Measurements from ENCODE around the gene SNRNP48. TPM values are rescaled to one million over a fixed set of nuclear protein-coding genes. Genes with fewer than 3 reads are reported as not detected.

Gene SNRNP48
- polyA plus RNA-seq, 2 of the 4 experiments (the other 2 are of a cell fraction) = 13.7 to 13.9 TPM

DNA sequence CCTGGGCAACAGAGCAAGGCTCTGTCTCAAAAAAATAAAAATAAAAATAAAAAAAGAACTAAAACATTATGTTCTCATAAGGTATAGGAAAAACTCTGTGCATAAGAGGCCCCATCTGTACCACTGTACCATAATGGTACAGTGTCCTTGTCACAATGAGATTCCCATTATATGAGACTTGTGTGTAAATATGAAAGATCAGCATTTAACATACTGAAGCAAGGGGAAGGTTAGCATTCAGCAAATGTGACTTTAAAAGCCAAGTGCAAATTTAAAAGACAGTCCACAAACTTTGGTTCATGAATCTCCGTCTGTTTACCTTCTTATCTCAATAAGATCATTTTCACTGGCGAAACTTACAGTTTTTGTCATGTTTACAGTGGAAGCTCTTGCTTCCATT, 32.3 kb upstream of the SNRNP48 start:
- FAIRE-seq (no peak), DNase-seq (ENCODE audit: low read depth in 1 of 2, low spot score in 1 of 2) (no peak), ATAC-seq (no peak)
- Histone ChIP-seq H3K27ac (no peak overlapping the region), H3K4me3 (no peak overlapping the region), H3K4me2 (no peak overlapping the region), H3K4me1 (no peaks in the 10 kb centered on the region), H3K9me3 (no peaks in the 10 kb centered on the region)
- POLR2A ChIA-PET = no interaction called here
- TF ChIP-seq RCOR1 (IDR thresholded peaks at IDR 0.05; ENCODE audit: low read depth, low read length) (no peak), MAFK (IDR thresholded peaks at IDR 0.05; ENCODE audit: partially characterized antibody) (peak; percentile 48)
- CTCF ChIA-PET = interaction anchor here (0.5 kb wide), 1 partner anchor 92 kb away, joined by 4 read pairs; no protein-coding TSS in a partner anchor
- WGBS (ENCODE audit: missing lambda C conversion rate) = 83% methylated on average over 2 of the region's 2 CpGs

DNA sequence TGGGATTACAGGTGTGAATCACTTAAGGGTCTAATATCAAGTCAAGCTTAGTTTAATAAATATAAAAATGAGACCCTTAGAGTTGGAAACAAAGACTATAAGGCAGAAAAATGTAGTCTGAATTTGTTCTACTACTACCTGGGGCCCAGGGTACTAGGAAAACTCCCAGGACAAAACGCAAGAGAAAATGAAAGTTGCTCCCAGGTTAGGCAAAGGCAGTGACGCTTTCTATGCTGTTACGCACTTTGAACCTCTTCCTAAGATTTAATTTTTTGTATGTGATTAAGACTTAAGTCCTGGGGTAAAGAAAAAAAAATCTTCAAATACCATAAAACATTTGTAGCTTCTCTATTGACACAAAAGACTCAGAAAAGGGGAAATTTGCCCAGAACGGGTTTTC, 31.2 kb upstream of the SNRNP48 start:
- no peaks in the 10 kb centered on the region for H3K4me1 ChIP-seq
- DNase-seq (ENCODE audit: low read depth in 1 of 2, low spot score in 1 of 2) (no peak), FAIRE-seq (no peak), ATAC-seq (no peak)
- 92% methylated on average over 4 of the region's 4 CpGs for WGBS (ENCODE audit: missing lambda C conversion rate)
- ChIA-PET POLR2A (no interaction called here), CTCF (no interaction called here)
- TF ChIP-seq SMC3 (IDR thresholded peaks at IDR 0.05) (no peak), GATA3 (IDR thresholded peaks at IDR 0.05; ENCODE audit: borderline replicate concordance) (no peak), HDAC2 (IDR thresholded peaks at IDR 0.05) (no peak), JUNB (IDR thresholded peaks at IDR 0.05) (no peak), EHMT2 (IDR thresholded peaks at IDR 0.05; ENCODE audit: low read depth) (no peak), MAZ (IDR thresholded peaks at IDR 0.05; ENCODE audit: borderline replicate concordance, low read depth, low read length) (no peak), RAD21 (conservative IDR thresholded peaks at IDR 0.05 in 1 of 2, IDR thresholded peaks at IDR 0.05 in 1 of 2) (no peak), FOSB (CRISPR knock-in tag; IDR thresholded peaks at IDR 0.05) (no peak), EHF (CRISPR knock-in tag; IDR thresholded peaks at IDR 0.05) (no peak)
- TF ChIP-seq, protein P1, sequence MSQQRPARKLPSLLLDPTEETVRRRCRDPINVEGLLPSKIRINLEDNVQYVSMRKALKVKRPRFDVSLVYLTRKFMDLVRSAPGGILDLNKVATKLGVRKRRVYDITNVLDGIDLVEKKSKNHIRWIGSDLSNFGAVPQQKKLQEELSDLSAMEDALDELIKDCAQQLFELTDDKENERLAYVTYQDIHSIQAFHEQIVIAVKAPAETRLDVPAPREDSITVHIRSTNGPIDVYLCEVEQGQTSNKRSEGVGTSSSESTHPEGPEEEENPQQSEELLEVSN (IDR thresholded peaks at IDR 0.05; ENCODE audit: borderline replicate concordance, low read depth) = no peak
- no peak overlapping the region for H3K27ac ChIP-seq
- H3K4me2 ChIP-seq = no peak overlapping the region
- no peak overlapping the region for H3K4me3 ChIP-seq
- H3K9me3 ChIP-seq = no peaks in the 10 kb centered on the region

DNA sequence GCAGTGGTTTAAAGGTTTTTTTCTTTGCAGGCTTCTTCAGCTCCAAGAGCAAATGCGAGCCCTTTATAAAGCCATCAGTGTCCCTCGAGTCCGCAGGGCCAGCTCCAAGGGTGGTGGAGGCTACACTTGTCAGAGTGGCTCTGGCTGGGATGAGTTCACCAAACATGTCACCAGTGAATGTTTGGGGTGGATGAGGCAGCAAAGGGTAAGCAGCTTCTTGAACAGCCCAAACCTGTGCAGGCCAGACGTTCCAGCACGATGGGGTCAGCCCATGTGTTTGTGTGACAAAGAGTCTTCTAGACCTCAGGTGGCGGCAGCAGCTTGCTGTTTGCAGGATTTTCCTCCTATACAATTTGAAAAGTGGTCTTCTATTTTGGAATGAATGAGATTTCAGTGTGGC, 30.8 kb upstream of the SNRNP48 start:
- no peak for ATAC-seq
- no peak for DNase-seq (ENCODE audit: low read depth in 1 of 2, low spot score in 1 of 2)
- H3K4me2 ChIP-seq = no peak overlapping the region
- no peak overlapping the region for H3K27ac ChIP-seq
- TF ChIP-seq CBX2 (IDR thresholded peaks at IDR 0.05; ENCODE audit: borderline replicate concordance, low read depth) (no peak), CBX8 (IDR thresholded peaks at IDR 0.05) (no peak), RNF2 (IDR thresholded peaks at IDR 0.05; ENCODE audit: borderline replicate concordance, low read depth) (no peak), CEBPB (IDR thresholded peaks at IDR 0.05) (no peak), POLR2A (IDR thresholded peaks at IDR 0.05; ENCODE audit: low read length) (no peak), RARB (CRISPR knock-in tag; IDR thresholded peaks at IDR 0.05) (no peak)
- TF ChIP-seq, protein P2, sequence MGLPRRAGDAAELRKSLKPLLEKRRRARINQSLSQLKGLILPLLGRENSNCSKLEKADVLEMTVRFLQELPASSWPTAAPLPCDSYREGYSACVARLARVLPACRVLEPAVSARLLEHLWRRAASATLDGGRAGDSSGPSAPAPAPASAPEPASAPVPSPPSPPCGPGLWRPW (IDR thresholded peaks at IDR 0.05) = no peak
- 96% methylated on average over 6 of the region's 6 CpGs for WGBS (ENCODE audit: missing lambda C conversion rate)
- no peaks in the 10 kb centered on the region for H3K4me1 ChIP-seq
- ChIA-PET POLR2A (no interaction called here), CTCF (no interaction called here)
- H3K4me3 ChIP-seq = no peak overlapping the region
- no peak for FAIRE-seq
- H3K9me3 ChIP-seq = no peaks in the 10 kb centered on the region

DNA sequence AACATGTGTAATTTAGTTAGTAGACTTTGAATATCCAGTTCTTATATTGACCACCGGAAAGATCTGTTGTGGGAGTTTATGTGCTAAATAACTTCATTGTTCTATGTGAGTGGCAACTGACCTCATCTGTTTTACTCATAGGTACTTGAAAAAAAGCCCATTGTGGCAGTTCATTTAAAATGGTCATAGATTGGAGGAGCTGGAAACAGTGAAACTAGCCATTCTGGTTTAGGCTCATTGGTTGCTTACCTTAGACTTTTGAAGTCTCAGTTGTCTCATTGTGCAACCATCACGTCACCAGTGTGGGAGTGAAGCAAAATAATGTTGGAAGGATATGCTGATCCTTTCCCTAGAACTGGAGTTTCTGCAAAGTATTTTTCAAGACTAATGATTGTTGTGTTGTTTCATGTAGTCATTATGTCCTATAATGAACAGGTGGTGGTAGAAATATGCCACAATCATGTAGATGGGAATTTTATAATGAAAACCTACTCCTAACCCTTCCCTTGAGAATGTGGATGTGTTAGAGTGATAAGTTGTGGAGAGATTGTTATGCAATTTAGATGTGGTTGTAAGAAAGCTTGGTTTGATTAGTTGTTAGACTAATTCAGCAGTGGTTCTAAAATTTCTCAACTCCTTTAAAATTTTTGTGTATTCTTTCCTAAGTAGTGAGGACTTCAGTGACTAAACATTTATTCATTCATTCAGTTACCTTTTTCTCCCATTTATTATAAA, 30.2 kb upstream of the SNRNP48 start:
- 93% methylated on average over 2 of the region's 2 CpGs for WGBS (ENCODE audit: missing lambda C conversion rate)
- no peak for TF ChIP-seq EHMT2 (IDR thresholded peaks at IDR 0.05; ENCODE audit: low read depth)
- ChIA-PET POLR2A (no interaction called here), CTCF (interaction anchor here (0.6 to 1.0 kb wide), 2 partner anchors 52 to 134 kb away, joined by 3 to 4 read pairs; no protein-coding TSS in a partner anchor)
- no peak for ATAC-seq
- FAIRE-seq = no peak
- no peak for DNase-seq (ENCODE audit: low read depth in 1 of 2, low spot score in 1 of 2)
- no peaks in the 10 kb centered on the region for H3K4me1 ChIP-seq
- no peak overlapping the region for H3K27ac ChIP-seq
- no peak overlapping the region for H3K4me3 ChIP-seq
- no peaks in the 10 kb centered on the region for H3K9me3 ChIP-seq
- no peak overlapping the region for H3K4me2 ChIP-seq
